Measurements from ENCODE around the gene HOXB7. TPM values are rescaled to one million over a fixed set of nuclear protein-coding genes. Genes with fewer than 3 reads are reported as not detected.
A peak's percentile ranks its signal among the peaks of the same experiment; 100 is the strongest.

The HOXB7 gene
- total and polyA plus RNA-seq, 2 of the 13 experiments (the other 11 are each of a cell fraction or from before 2014, with no cell fraction given), result 0.04 TPM; not detected in 1

DNA sequence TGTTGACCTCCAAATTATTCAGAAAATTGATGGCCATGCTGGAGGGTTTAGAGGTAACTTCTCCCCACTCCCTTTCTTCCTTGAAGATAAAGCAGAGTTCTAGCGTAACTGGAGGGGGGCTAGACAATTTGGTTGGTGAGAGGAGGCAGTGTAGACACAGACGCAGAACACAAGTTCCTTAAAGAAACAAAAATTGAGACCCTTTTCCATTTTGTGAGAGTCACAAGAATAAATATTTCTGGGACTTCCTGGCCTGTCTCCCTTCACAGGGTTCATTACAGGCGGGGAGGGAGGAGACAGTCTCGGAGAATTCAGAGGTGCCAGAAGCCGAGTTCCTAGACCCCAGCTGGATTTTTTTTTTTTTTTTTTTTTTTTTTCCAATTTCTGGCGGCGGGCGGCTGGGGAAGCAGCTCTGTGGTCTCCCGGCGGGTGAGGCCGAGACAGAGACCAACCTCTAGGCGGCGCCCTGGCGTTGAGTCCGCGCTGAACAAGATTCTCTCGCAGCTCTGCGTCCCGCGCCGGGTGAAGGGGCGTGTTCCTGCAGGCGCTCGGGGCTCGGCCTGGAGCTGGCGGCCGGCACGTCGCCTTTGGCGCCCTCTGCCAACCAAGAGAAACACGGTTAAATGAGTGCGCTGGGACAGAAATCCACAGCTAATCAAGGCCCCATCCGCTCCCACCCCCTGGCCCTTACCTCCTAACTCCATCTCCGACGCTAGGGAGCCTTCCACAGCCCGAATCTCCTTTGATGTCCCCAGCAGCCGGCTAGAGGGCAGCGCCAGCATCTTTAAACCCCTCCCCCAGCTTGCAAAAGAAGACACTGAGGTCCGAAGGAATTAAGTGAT, 25.6 kb upstream of the HOXB7 start (continued):
- TF ChIP-seq, protein P1, sequence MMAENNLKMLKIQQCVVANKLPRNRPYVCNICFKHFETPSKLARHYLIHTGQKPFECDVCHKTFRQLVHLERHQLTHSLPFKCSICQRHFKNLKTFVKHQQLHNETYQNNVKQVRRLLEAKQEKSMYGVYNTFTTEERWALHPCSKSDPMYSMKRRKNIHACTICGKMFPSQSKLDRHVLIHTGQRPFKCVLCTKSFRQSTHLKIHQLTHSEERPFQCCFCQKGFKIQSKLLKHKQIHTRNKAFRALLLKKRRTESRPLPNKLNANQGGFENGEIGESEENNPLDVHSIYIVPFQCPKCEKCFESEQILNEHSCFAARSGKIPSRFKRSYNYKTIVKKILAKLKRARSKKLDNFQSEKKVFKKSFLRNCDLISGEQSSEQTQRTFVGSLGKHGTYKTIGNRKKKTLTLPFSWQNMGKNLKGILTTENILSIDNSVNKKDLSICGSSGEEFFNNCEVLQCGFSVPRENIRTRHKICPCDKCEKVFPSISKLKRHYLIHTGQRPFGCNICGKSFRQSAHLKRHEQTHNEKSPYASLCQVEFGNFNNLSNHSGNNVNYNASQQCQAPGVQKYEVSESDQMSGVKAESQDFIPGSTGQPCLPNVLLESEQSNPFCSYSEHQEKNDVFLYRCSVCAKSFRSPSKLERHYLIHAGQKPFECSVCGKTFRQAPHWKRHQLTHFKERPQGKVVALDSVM (CRISPR knock-in tag; IDR thresholded peaks at IDR 0.05), result 0 out of 2 replicates have a peak, but pooled peaks have one; percentile 49
- TF ChIP-seq, protein P2, sequence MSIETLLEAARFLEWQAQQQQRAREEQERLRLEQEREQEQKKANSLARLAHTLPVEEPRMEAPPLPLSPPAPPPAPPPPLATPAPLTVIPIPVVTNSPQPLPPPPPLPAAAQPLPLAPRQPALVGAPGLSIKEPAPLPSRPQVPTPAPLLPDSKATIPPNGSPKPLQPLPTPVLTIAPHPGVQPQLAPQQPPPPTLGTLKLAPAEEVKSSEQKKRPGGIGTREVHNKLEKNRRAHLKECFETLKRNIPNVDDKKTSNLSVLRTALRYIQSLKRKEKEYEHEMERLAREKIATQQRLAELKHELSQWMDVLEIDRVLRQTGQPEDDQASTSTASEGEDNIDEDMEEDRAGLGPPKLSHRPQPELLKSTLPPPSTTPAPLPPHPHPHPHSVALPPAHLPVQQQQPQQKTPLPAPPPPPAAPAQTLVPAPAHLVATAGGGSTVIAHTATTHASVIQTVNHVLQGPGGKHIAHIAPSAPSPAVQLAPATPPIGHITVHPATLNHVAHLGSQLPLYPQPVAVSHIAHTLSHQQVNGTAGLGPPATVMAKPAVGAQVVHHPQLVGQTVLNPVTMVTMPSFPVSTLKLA (IDR thresholded peaks at IDR 0.05), result no peak
- peak; percentile 58 for TF ChIP-seq EZH2 (conservative IDR thresholded peaks at IDR 0.05; ENCODE audit: low read depth, low read length)
- TF ChIP-seq, protein P3, sequence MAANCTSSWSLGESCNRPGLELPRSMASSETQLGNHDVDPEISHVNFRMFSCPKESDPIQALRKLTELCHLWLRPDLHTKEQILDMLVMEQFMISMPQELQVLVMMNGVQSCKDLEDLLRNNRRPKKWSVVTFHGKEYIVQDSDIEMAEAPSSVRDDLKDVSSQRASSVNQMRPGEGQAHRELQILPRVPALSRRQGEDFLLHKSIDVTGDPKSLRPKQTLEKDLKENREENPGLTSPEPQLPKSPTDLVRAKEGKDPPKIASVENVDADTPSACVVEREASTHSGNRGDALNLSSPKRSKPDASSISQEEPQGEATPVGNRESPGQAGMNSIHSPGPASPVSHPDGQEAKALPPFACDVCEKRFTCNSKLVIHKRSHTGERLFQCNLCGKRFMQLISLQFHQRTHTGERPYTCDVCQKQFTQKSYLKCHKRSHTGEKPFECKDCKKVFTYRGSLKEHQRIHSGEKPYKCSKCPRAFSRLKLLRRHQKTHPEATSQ (CRISPR knock-in tag; IDR thresholded peaks at IDR 0.05; ENCODE audit: borderline replicate concordance), result no peak
- TF ChIP-seq, protein P4, sequence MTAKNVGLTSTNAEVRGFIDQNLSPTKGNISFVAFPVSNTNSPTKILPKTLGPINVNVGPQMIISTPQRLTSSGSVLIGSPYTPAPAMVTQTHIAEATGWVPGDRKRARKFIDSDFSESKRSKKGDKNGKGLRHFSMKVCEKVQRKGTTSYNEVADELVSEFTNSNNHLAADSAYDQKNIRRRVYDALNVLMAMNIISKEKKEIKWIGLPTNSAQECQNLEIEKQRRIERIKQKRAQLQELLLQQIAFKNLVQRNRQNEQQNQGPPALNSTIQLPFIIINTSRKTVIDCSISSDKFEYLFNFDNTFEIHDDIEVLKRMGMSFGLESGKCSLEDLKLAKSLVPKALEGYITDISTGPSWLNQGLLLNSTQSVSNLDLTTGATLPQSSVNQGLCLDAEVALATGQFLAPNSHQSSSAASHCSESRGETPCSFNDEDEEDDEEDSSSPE (CRISPR knock-in tag; IDR thresholded peaks at IDR 0.05), result peak; percentile 81
- TF ChIP-seq, protein P5, sequence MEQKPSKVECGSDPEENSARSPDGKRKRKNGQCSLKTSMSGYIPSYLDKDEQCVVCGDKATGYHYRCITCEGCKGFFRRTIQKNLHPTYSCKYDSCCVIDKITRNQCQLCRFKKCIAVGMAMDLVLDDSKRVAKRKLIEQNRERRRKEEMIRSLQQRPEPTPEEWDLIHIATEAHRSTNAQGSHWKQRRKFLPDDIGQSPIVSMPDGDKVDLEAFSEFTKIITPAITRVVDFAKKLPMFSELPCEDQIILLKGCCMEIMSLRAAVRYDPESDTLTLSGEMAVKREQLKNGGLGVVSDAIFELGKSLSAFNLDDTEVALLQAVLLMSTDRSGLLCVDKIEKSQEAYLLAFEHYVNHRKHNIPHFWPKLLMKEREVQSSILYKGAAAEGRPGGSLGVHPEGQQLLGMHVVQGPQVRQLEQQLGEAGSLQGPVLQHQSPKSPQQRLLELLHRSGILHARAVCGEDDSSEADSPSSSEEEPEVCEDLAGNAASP (CRISPR knock-in tag; IDR thresholded peaks at IDR 0.05; ENCODE audit: borderline replicate concordance), result 0 out of 2 replicates have a peak, but pooled peaks have one; percentile 62
- no peak for TF ChIP-seq NFATC3 (CRISPR knock-in tag; IDR thresholded peaks at IDR 0.05)
- TF ChIP-seq STAG1 (CRISPR knock-in tag; IDR thresholded peaks at IDR 0.05), result peak; percentile 47
- TF ChIP-seq YEATS4 (CRISPR knock-in tag; IDR thresholded peaks at IDR 0.05; ENCODE audit: borderline replicate concordance), result peak; percentile 72
- no peak for TF ChIP-seq ZMAT3 (CRISPR knock-in tag; conservative IDR thresholded peaks at IDR 0.05)
- no peak for TF ChIP-seq ZNF644 (CRISPR knock-in tag; IDR thresholded peaks at IDR 0.05; ENCODE audit: low read depth)
- no peak for TF ChIP-seq ZNF780A (CRISPR knock-in tag; IDR thresholded peaks at IDR 0.05)
- TF ChIP-seq ZSCAN29 (CRISPR knock-in tag; conservative IDR thresholded peaks at IDR 0.05), result 0 out of 2 replicates have a peak, but pooled peaks have one; percentile 38
- 0 out of 2 replicates have a peak, but pooled peaks have one; percentile 27 for TF ChIP-seq RXRA (CRISPR knock-in tag; IDR thresholded peaks at IDR 0.05)
- TF ChIP-seq, protein P6, sequence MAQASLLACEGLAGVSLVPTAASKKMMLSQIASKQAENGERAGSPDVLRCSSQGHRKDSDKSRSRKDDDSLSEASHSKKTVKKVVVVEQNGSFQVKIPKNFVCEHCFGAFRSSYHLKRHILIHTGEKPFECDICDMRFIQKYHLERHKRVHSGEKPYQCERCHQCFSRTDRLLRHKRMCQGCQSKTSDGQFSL (CRISPR knock-in tag; IDR thresholded peaks at IDR 0.05), result peak; percentile 63; the same call in 1 of the 2 replicates
- TF ChIP-seq, protein P7, sequence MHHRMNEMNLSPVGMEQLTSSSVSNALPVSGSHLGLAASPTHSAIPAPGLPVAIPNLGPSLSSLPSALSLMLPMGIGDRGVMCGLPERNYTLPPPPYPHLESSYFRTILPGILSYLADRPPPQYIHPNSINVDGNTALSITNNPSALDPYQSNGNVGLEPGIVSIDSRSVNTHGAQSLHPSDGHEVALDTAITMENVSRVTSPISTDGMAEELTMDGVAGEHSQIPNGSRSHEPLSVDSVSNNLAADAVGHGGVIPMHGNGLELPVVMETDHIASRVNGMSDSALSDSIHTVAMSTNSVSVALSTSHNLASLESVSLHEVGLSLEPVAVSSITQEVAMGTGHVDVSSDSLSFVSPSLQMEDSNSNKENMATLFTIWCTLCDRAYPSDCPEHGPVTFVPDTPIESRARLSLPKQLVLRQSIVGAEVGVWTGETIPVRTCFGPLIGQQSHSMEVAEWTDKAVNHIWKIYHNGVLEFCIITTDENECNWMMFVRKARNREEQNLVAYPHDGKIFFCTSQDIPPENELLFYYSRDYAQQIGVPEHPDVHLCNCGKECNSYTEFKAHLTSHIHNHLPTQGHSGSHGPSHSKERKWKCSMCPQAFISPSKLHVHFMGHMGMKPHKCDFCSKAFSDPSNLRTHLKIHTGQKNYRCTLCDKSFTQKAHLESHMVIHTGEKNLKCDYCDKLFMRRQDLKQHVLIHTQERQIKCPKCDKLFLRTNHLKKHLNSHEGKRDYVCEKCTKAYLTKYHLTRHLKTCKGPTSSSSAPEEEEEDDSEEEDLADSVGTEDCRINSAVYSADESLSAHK (CRISPR knock-in tag; IDR thresholded peaks at IDR 0.05; ENCODE audit: borderline replicate concordance), result no peak

All from HepG2 (cell line).